B cell (primary cell): ENCODE measurements around the gene TFF2.

Experiments used
- CTCF ChIP-seq: fragments of 200-600 bp; IDR thresholded peaks from one replicate; pipeline ENCODE4 v1.8.0; 2022; ENCODE audit warnings: antibody characterized with exemption, mild to moderate bottlenecking
- EZH2 ChIP-seq: IDR thresholded peaks from 2 replicates; pipeline ENCODE4 v1.6.1; 2012; ENCODE audit warnings: borderline replicate concordance, low read depth, mild to moderate bottlenecking, moderate library complexity, low read length; ENCODE audit not compliant: insufficient read depth, poor library complexity, severe bottlenecking

GRCh38 chr21:42387164-42387563 lies 36.4 kb upstream of the TFF2 start:
- TF ChIP-seq CTCF: no peak
- no peak for TF ChIP-seq EZH2
